Right atrium auricular region (tissue), 2 donors: ENCODE data around the gene ZNF547. TPM values are rescaled to one million over a fixed set of nuclear protein-coding genes. Genes with fewer than 3 reads are reported as not detected.

Experiments used
- DNase-seq: peaks from one replicate; pipeline ENCODE4 v3.0.0-alpha.2; 2019; ENCODE audit warnings: low spot score
- H3K27ac ChIP-seq, 2 donors: fragments of 200-600 bp; sonication (generic); 1 replicate in 1 of 2; 2 replicates in 1 of 2; pipeline ENCODE4 v1.5.1; 2016 to 2019
- H3K27me3 ChIP-seq, 2 donors: fragments of 200-600 bp; sonication (generic); one replicate each; pipeline versions ENCODE4 v1.5.1 to v1.6.0; 2017 to 2019
- H3K36me3 ChIP-seq: fragments of 200-600 bp; sonication (generic); one replicate; pipeline ENCODE4 v1.5.1; 2016
- H3K4me1 ChIP-seq, 2 donors: fragments of 200-600 bp; sonication (generic); one replicate each; pipeline versions ENCODE4 v1.5.1 to v1.6.0; 2017 to 2019
- H3K4me3 ChIP-seq, 2 donors: fragments of 200-600 bp; sonication (generic); 1 replicate in 1 of 2; 2 replicates in 1 of 2; pipeline ENCODE4 v1.5.1; 2017 to 2019; ENCODE audit warnings: mild to moderate bottlenecking in 1 of 2, moderate library complexity in 1 of 2
- H3K9me3 ChIP-seq, 2 donors: fragments of 200-600 bp; sonication (generic); one replicate each; pipeline ENCODE4 v1.5.1; 2019
- total RNA-seq, 2 donors: library from RNA; depleted of rRNA; stranded (reverse); fragments of >200 nt; gene quantifications; one replicate each; pipeline ENCODE4 v1.1.0, GENCODE V29; 2016
- TF ChIP-seq, protein P1 (sequence below), 2 donors: fragments of 200-600 bp; sonication (generic); IDR thresholded peaks; one replicate each; pipeline ENCODE4 v1.5.1; 2019; ENCODE audit warnings: antibody characterized with exemption in 2 of 2

The ZNF547 gene
- total RNA-seq, 2 donors from 2014 or later: 2.4 to 3.5 TPM

GRCh38 chr19:57376151-57376550 lies 12.8 kb downstream of the ZNF547 start:
- Histone ChIP-seq H3K27ac (no peak overlapping the region), H3K27me3 (no peaks in the 10 kb centered on the region), H3K9me3 (peaks cover 6 to 29% of the 10 kb centered on the region in 2 donors), H3K36me3 (peaks cover 71% of the 10 kb centered on the region), H3K4me3 (no peak overlapping the region), H3K4me1 (no peaks in the 10 kb centered on the region)
- TF ChIP-seq, protein P1, sequence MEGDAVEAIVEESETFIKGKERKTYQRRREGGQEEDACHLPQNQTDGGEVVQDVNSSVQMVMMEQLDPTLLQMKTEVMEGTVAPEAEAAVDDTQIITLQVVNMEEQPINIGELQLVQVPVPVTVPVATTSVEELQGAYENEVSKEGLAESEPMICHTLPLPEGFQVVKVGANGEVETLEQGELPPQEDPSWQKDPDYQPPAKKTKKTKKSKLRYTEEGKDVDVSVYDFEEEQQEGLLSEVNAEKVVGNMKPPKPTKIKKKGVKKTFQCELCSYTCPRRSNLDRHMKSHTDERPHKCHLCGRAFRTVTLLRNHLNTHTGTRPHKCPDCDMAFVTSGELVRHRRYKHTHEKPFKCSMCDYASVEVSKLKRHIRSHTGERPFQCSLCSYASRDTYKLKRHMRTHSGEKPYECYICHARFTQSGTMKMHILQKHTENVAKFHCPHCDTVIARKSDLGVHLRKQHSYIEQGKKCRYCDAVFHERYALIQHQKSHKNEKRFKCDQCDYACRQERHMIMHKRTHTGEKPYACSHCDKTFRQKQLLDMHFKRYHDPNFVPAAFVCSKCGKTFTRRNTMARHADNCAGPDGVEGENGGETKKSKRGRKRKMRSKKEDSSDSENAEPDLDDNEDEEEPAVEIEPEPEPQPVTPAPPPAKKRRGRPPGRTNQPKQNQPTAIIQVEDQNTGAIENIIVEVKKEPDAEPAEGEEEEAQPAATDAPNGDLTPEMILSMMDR (IDR thresholded peaks at IDR 0.05): no peak
- no peak for DNase-seq

GRCh38 chr19:57377498-57378146 lies 14.3 kb downstream of the ZNF547 start:
- TF ChIP-seq, protein P1 (IDR thresholded peaks at IDR 0.05): no peak
- Histone ChIP-seq H3K36me3 (peaks cover 61% of the 10 kb centered on the region), H3K27ac (no peak overlapping the region), H3K9me3 (peaks cover 6 to 29% of the 10 kb centered on the region in 2 donors), H3K4me3 (no peak overlapping the region), H3K27me3 (no peaks in the 10 kb centered on the region), H3K4me1 (no peaks in the 10 kb centered on the region)
- DNase-seq: no peak

GRCh38 chr19:57380923-57381322 lies 17.6 kb downstream of the ZNF547 start:
- no peaks in the 10 kb centered on the region for H3K4me1 ChIP-seq
- no peaks in the 10 kb centered on the region for H3K27me3 ChIP-seq
- no peak overlapping the region for H3K27ac ChIP-seq
- H3K4me3 ChIP-seq: no peak overlapping the region
- no peak for DNase-seq
- peaks cover 6 to 29% of the 10 kb centered on the region in 2 donors for H3K9me3 ChIP-seq
- H3K36me3 ChIP-seq: peaks cover 30% of the 10 kb centered on the region
- TF ChIP-seq, protein P1 (IDR thresholded peaks at IDR 0.05): no peak

GRCh38 chr19:57382806-57383488 lies 19.6 kb downstream of the ZNF547 start:
- H3K4me3 ChIP-seq: no peak overlapping the region
- H3K36me3 ChIP-seq: peaks cover 10% of the 10 kb centered on the region
- DNase-seq: no peak
- peaks cover 0 to 14% of the 10 kb centered on the region in 2 donors for H3K9me3 ChIP-seq
- no peak overlapping the region for H3K27ac ChIP-seq
- no peaks in the 10 kb centered on the region for H3K4me1 ChIP-seq
- TF ChIP-seq, protein P1 (IDR thresholded peaks at IDR 0.05): no peak
- H3K27me3 ChIP-seq: no peaks in the 10 kb centered on the region

- DNase-seq: no peak
- TF ChIP-seq, protein P1 (IDR thresholded peaks at IDR 0.05): no peak
- Histone ChIP-seq H3K36me3 (peaks cover 6% of the 10 kb centered on the region), H3K4me1 (peaks cover 0 to 18% of the 10 kb centered on the region in 2 donors), H3K4me3 (peak overlapping the region; percentile 27 to 92), H3K27me3 (no peaks in the 10 kb centered on the region), H3K27ac (peak overlapping the region; percentile 92 to 96), H3K9me3 (no peaks in the 10 kb centered on the region)
These were observed 25.9 kb downstream of the ZNF547 start for GRCh38 chr19:57389194-57389729.
